ENCODE data around the gene TPPP3. TPM values are rescaled to one million over a fixed set of nuclear protein-coding genes. Genes with fewer than 3 reads are reported as not detected.

The TPPP3 gene
- total RNA-seq, 4 donors from 2014 or later = 0.54 to 2.3 (median 1.5) TPM

- Histone ChIP-seq H3K9me3 (no peaks in the 10 kb centered on the region), H3K4me1 (peaks cover 29 to 67% of the 10 kb centered on the region in 2 donors), H3K36me3 (no peaks in the 10 kb centered on the region), H3K4me3 (replicated peaks in 1 of 3) (no peak overlapping the region), H3K27ac (peak overlapping the region in 1 of 3 donors; percentile 2), H3K27me3 (no peaks in the 10 kb centered on the region)
- DNase-seq = no peak
- intact Hi-C loops (cut with DNase I) = no loop called here
- no peak for TF ChIP-seq POLR2A (IDR thresholded peaks at IDR 0.05)
- no peak for TF ChIP-seq CTCF (IDR thresholded peaks at IDR 0.05)
- WGBS, 2 donors = 59 to 75% methylated on average over 9 to 14 of the region's 15 CpGs
Measured at GRCh38 chr16:67397036-67397801, 3.9 kb upstream of the TPPP3 start.

- H3K36me3 ChIP-seq = no peaks in the 10 kb centered on the region
- H3K27ac ChIP-seq = no peak overlapping the region
- no peaks in the 10 kb centered on the region for H3K27me3 ChIP-seq
- intact Hi-C loops (cut with DNase I) = no loop called here
- no peak overlapping the region for H3K4me3 ChIP-seq (replicated peaks in 1 of 3)
- TF ChIP-seq CTCF (IDR thresholded peaks at IDR 0.05) (no peak), POLR2A (IDR thresholded peaks at IDR 0.05) (no peak)
- H3K4me1 ChIP-seq = peaks cover 29 to 73% of the 10 kb centered on the region in 2 donors
- WGBS, 2 donors = 20 to 23% methylated on average over 19 to 26 of the region's 31 CpGs
- DNase-seq = peak; percentile 37 to 43
- no peaks in the 10 kb centered on the region for H3K9me3 ChIP-seq
Measured at GRCh38 chr16:67396159-67397035, 3.1 kb upstream of the TPPP3 start.

- H3K4me1 ChIP-seq = peaks cover 29 to 73% of the 10 kb centered on the region in 2 donors
- DNase-seq = no peak
Measured at GRCh38 chr16:67395458-67396158, 2.3 kb upstream of the TPPP3 start.

GRCh38 chr16:67395105-67395457 lies 1.8 kb upstream of the TPPP3 start:
- 68 to 84% methylated on average over 8 to 10 of the region's 10 CpGs for WGBS, 2 donors
- intact Hi-C loops (cut with DNase I) = no loop called here
- no peak overlapping the region for H3K4me3 ChIP-seq (replicated peaks in 1 of 3)
- H3K36me3 ChIP-seq = no peaks in the 10 kb centered on the region
- TF ChIP-seq POLR2A (IDR thresholded peaks at IDR 0.05) (no peak), CTCF (IDR thresholded peaks at IDR 0.05) (no peak)
- no peak for DNase-seq
- no peaks in the 10 kb centered on the region for H3K27me3 ChIP-seq
- H3K27ac ChIP-seq = no peak overlapping the region
- H3K4me1 ChIP-seq = peaks cover 29 to 73% of the 10 kb centered on the region in 2 donors
- no peaks in the 10 kb centered on the region for H3K9me3 ChIP-seq

More at GRCh38 chr16:67395458-67396158, 2.3 kb upstream of the TPPP3 start:
- no peaks in the 10 kb centered on the region for H3K9me3 ChIP-seq
- WGBS, 2 donors = 76 to 94% methylated on average over 6 to 13 of the region's 13 CpGs
- no peaks in the 10 kb centered on the region for H3K27me3 ChIP-seq
- intact Hi-C loops (cut with DNase I) = no loop called here
- TF ChIP-seq POLR2A (IDR thresholded peaks at IDR 0.05) = no peak
- no peak for TF ChIP-seq CTCF (IDR thresholded peaks at IDR 0.05)
- H3K36me3 ChIP-seq = no peaks in the 10 kb centered on the region
- H3K4me3 ChIP-seq (replicated peaks in 1 of 3) = no peak overlapping the region
- no peak overlapping the region for H3K27ac ChIP-seq

All from thyroid gland (tissue), 4 donors.